LHCN-M2 (cell line): Measurements from ENCODE around the gene SPEM3. TPM values are rescaled to one million over a fixed set of nuclear protein-coding genes. Genes with fewer than 3 reads are reported as not detected.
A peak's percentile ranks its signal among the peaks of the same experiment; 100 is the strongest.

Source experiments
- DNase-seq: peaks from one replicate; pipeline ENCODE4 v3.0.0-alpha.2; 2012; ENCODE audit warnings: low read depth
- total RNA-seq: library from RNA; depleted of rRNA; stranded (reverse); fragments of >200 nt; gene quantifications from 2 replicates; pipeline ENCODE4 v1.2.3, GENCODE V29; 2014

The SPEM3 gene
- total RNA-seq, 1 experiment from 2014 or later = not detected

GRCh38 chr17:7421186-7421585 is 7.5 kb upstream of the SPEM3 start:
- no peak for DNase-seq

GRCh38 chr17:7423679-7424078 is 5.0 kb upstream of the SPEM3 start:
- no peak for DNase-seq

DNA sequence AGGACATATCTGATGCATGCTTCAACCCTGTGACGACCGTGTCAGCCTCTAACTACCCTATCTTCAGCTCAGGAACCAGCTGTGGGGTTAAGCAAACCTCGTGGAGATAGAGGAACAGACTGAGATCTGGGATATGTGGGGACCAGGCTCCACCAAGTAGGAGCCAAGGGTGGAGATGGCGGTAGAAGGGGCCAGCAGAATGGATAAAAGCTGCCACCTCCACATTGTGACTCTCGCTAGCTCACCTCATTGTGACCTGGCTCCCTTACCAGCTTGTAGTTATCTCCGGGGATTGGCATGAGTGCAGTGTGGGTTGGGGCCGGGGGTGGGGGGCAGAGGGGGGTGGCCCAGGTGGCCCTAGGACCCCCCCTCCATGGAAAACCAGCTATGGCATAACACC is 3.3 kb upstream of the SPEM3 start, which contains the start of gene SPEM2:
TSS of gene SPEM2 (plus strand) at position 301 of the 400 bp plus-strand sequence. CDS start at position 374, 73 bp downstream.
- DNase-seq = no peak

DNA sequence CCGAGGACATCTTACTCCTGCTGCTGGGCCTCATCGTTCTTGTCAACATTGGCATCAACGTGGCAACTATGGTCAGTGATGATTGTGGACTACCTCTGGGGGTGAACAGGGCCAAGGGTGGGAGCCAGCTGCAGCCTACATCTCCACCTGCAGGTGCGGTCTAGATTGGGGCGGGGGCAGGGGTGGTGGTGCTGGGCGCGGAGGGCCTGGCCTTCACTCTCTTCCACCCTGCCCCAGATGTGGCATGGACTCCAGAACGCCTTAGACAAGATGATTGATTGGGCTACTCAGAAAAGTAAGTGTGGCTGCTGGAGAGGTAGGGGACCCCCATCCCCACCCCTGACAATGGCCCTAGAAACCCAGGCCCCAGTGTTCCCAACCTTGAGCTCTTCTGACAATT is 2.9 kb upstream of the SPEM3 start:
- DNase-seq = no peak

DNA sequence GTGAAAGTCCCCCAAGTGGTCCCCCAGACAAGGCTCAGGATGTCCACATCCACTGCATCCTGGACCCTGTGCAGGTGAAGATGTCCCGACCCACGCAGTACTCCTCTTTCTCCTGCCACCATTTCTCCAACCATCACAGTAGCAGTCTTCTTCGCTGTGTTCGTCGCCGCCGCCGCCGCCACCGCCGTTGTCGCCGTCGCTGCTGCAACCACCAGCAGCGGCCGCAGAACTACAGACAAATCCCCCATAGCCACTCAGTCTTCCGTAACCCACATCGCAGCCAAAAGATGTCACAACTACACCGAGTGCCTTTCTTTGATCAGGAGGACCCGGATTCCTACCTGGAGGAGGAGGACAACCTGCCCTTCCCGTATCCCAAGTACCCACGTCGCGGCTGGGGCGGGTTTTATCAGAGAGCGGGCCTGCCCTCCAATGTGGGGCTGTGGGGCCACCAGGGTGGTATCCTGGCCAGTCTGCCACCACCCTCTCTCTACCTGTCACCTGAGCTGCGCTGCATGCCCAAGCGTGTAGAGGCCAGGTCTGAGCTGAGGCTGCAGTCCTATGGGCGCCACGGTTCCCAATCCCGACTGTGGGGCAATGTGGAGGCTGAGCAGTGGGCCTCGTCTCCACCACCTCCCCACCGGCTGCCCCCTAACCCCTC is 2.3 kb upstream of the SPEM3 start:
- no peak for DNase-seq

GRCh38 chr17:7426896-7427489 is 1.7 kb upstream of the SPEM3 start:
- DNase-seq = no peak

DNA sequence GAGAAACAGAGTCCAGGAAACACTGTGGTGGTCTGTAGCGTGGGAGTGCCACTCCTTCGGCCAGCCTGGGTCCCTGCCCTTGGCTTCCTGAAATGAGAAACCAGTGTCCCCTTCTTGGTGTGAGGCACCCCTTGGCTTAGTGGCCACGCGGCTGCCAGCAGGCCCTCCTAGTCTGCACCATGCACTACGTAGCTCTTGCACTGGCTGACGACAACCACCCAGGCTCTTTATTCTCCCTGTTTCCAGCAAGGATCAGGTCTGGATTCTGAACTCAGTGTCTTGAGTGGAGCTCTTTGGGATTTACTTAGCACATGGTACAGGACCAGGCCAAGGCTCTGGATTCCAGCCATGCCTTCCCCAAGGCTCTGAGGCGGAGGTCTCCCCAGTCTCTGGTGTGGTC is 1.1 kb upstream of the SPEM3 start:
- DNase-seq = no peak

GRCh38 chr17:7429722-7430121 is 1.1 kb downstream of the SPEM3 start:
- no peak for DNase-seq

DNA sequence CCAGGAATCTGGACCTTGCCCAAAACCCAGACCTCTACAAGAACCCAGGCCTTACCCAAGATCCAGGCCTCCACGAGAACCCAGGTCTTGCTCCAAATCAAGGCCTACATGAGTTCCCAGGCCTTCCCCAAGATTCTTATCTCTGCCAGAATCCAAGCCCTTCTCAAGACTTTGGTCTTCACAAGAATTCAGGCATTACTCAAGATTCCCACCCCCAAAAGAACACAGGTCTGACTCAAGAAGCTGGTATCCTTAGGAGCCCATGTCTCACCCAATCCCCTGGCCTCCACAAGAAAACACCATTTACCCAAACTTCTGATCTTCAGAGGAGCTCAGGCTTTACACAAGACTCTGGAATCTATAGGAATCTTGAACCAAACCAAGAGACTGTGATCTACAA is 2.6 kb downstream of the SPEM3 start:
- no peak for DNase-seq

DNA sequence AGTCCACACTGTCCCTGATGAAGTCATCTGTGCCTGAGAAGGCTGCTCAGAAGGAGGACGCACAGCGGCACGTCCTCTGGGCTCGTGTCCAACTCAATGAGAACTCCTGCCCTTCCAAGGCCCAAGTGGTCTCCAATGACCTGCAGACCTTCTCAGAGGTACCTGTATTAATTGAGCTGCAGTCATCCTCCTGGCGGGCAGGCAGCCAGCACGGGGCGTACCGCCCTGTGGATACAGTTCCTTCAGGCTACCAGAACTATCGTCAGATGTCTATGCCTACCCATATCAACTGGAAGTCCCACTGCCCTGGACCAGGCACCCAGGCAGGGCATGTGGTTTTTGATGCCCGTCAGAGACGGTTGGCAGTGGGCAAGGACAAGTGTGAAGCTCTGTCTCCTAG is 3.6 kb downstream of the SPEM3 start:
- no peak for DNase-seq

- no peak for DNase-seq
These were observed 7.3 kb downstream of the SPEM3 start for GRCh38 chr17:7435676-7436555.

DNA sequence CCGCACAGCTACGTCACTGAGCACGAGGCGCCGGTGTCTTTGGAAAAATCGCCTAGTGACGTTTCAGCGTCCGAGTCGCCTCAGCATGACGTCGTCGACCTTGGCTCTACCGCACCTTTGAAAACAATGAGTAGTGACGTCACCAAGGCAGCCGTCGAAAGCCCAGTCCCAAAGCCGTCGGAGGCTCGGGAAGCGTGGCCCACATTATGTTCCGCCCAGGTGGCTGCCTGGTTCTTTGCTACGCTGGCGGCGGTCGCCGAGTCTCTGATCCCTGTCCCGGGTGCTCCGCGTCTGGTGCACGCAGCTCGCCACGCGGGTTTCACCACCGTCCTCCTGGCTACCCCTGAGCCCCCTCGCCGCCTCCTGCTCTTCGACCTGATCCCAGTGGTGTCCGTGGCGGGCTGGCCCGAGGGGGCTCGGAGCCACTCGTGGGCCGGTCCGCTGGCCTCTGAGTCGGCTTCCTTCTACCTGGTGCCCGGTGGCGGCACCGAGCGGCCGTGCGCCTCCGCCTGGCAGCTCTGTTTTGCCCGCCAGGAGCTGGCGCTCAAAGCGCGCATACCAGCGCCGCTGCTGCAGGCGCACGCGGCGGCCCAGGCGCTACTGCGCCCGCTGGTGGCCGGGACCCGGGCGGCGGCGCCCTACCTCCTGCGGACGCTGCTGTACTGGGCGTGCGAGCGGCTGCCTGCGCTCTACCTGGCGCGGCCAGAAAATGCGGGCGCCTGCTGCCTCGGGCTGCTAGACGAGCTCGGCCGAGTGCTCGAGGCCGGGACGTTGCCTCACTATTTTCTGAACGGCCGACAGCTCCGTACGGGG is 8.1 kb downstream of the SPEM3 start:
- DNase-seq = peak; percentile 74

DNA sequence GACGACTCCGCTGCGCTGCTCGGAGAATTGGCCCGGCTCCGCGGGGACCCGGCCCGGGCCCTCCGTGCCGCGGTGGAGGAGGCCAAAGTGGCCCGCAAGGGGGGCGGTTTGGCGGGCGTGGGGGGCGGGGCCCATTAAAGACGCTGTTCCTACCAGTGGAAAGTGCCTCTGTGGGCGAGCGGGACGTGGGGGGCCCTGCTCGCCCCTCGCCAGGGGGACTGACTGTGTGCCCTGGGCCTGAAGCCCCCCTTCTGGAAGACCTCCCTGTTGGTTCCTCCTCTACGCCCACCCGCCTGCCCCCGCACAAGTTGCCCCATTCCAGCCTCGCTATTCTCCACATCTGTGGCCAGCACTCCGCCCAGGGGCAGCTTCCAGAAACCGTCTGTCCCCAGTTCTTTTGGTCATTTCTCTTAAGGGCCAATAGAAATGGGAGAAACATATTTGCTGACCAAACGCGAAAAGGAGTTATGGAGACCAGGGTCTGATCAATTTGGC is 8.8 kb downstream of the SPEM3 start:
- DNase-seq = no peak

GRCh38 chr17:7437950-7438614 is 9.4 kb downstream of the SPEM3 start:
- peak; percentile 59 for DNase-seq

- DNase-seq = no peak
These were observed 10.2 kb downstream of the SPEM3 start for GRCh38 chr17:7438656-7439460.

- DNase-seq = no peak
These were observed 10.9 kb downstream of the SPEM3 start, which contains the start of gene FGF11 for GRCh38 chr17:7439462-7440112. Gene FGF11, plus strand, starts transcription at chr17:7439512. Its CDS starts 109 bp downstream, at chr17:7439621.

GRCh38 chr17:7440113-7440833 is 11.6 kb downstream of the SPEM3 start:
- peak; percentile 42 for DNase-seq

DNA sequence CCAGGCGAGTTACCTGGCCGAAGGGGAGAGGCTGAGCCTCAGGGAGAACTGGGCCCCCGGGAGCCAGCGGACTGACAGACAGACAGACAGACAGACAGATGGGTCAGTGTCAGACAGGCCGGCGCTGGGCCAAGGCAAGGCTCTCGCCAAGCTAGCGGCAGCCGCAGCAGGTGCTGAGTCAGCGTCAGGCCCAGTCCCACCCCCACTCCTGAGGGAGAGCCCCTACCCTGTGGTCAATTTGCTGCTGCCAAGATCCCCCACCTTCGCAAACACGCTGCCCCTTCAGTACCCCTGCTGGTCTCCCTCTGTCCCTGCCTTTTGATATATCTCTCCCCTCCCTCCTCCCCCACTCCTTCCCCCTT is 12.2 kb downstream of the SPEM3 start:
- peak; percentile 62 for DNase-seq

GRCh38 chr17:7441266-7441665 is 12.6 kb downstream of the SPEM3 start:
- no peak for DNase-seq
